NCI-H510A (cell line): ENCODE results near the gene PSTK.

Experiments
- DNase-seq: peaks from one replicate; lab custom pipeline; 2025; lab: John Stamatoyannopoulos, UW

Gene PSTK, protein sequence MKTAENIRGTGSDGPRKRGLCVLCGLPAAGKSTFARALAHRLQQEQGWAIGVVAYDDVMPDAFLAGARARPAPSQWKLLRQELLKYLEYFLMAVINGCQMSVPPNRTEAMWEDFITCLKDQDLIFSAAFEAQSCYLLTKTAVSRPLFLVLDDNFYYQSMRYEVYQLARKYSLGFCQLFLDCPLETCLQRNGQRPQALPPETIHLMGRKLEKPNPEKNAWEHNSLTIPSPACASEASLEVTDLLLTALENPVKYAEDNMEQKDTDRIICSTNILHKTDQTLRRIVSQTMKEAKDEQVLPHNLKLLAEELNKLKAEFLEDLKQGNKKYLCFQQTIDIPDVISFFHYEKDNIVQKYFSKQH

DNA sequence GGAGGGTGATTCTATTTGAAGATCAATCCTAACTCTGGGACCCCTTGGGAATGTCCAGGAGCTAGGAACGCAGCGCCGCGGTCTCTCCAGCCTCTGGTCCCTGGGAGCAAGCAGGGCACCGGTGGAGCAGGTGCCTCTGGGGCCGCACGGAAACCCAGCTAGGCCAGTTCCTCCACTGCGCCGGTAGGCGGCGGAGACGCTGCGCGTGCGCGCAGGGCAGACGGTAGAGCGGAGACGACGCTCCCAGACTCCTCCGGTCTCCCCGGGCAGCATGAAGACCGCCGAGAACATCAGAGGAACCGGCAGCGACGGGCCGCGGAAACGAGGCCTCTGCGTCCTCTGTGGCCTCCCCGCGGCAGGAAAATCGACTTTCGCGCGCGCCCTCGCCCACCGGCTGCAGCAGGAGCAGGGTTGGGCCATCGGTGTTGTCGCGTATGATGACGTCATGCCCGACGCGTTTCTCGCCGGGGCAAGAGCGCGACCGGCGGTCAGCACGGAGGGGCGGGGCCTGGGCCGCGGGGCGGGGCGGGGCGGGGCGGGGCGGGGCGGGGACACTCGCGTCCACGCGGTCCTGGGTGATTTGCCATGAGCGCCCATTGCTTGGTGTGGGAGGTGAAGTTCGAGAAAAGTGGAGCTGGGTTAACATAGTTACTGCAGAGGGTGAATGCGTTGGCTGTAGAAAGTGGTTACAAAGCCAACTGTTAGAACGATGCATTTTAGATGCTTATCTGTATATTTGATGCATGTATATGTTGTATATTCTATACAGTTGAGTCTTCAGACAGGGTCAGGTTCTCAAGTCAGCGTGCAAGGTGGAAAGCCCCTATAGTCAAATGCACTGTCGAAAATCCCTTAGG lies at the start of gene PSTK:
Gene PSTK, plus strand, starts transcription at position 193 of the 857 bp plus-strand sequence. Its CDS starts 79 bp downstream, at position 272.
- peak; percentile 81 for DNase-seq

DNA sequence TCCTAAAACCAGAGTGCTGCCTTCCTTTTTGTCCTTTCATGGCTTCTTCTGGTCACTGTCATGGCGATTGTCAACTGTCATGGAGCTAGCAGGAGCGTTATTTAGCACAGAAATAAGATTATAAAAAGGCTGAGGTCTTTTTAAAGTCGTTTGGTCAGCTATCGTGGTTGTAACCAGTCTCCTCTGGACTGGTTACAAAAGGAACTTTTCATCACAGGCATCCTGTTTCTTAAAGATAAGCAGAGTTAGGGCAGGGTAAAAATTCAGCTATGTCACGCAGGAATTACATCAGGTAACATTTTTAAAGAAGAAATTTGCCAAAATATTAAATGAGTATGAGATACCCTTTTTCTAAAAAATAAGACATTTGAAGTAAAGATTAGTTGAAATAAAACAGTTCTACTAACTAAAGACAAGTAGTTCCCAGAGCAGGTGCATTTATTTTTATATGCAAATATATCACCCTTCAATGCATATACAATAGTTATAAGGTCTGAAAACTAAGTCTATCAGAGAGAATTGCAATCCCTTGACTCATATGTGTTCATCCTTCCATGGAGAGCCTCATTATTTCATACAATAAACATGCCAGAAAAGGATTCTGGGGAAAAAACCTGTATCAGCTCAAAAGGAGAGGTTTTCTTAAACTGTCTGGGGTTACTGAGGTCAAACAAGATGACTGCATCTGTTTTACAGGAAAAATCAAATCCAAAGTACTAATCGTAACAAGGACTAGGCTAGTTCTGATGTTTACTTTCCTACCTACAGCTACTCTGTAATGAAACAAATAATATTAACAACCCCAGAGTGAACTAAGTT lies 48.9 kb upstream of the PSTK start:
- no peak for DNase-seq

DNA sequence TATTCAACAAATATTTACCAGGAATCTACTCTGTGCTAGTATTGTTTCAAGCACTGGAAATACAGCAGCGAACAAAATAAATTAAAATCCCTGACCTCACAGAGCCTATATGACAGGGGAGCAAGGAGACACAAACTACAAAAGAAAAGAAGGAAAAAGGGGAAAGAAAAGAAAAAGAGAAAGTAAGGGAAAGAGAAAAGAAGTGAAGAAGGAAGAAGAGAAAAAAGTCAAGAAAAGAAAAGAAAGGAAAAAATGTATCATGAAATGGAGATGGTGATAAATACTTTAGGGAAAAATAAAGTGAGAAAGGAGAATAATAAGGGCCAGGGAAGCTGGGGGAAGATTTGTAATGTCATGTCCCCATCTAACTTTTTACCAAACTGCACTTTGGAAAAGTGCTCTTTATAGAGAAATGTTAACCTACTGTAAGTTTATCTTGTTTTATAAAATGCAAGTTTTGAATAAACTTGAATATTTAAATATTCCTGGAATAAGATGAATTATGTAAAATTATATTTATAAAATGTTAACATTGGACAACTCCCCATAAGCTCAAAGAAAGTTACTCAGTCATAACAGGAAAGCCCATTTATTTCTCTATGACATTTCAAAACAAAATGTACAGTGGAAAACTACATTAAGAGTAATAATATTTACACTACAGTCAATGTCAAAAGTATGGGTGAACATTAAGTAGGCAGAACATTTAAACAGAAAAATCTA lies 40.9 kb upstream of the PSTK start:
- no peak for DNase-seq

- no peak for DNase-seq
Observed at GRCh38 chr10:122939856-122940543, 40.2 kb upstream of the PSTK start.

DNA sequence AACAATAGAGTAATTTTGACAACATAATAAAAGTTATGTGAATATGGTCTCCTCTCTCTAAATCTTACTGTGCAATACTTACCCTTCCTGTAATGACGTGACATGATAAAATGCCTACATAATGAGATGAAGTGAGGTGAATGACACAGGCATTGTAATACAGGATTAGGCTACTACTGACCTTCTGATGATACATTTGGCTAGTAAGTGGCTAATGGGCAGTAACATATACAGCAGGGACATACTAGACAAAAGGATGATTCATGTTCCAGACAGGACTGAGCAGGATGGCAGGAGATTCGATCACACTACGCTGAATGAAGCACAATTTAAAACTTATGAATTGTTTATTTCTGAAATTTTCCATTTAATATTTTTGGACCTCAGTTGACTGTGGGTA lies 30.9 kb upstream of the PSTK start:
- DNase-seq: no peak

DNA sequence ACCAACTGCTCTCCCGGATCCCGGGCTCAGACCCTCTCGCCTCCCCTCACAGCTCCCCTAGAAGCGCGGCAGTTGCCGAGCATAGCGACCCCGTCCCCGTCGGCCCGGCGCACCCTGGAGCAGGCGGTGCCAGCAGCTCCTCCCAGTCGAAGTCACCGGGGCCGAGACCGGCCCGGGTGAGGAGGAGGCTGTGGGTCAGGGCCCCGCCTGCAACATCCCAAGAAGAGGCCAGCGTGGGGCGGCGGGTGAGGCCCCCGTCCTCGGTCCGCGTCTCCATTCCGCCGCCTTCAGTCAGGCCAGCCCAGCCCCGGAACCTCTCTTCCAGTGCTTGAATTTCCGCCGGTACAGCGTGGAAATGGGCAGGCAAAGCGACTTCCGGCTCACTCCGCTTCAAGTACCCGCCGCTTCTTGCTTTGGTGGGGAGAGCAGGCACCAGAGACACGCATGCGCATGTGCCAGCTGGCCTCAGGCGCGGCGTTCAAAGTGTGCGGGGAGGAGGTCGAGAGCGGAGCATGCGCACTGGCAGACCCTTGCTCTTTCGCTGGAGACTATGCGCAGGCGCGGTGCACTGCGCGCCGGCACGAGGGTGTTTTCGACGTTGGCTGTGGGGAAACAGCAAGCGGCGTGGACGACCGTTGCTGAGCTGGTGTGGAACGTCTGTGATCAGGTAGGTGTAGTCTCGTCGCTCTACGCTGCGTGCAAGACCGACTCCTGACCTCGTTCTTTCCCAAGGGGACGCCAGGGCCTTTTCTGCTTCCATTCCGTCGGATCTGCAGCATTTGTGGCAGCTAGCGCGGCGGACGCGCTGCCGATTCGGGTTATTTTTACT lies 26.1 kb upstream of the PSTK start, which contains the start of gene C10orf88:
Gene C10orf88, minus strand, starts transcription at position 326 of the 829 bp plus-strand sequence. Its CDS starts 49 bp downstream, at position 277.
- peak; percentile 95 for DNase-seq

DNA sequence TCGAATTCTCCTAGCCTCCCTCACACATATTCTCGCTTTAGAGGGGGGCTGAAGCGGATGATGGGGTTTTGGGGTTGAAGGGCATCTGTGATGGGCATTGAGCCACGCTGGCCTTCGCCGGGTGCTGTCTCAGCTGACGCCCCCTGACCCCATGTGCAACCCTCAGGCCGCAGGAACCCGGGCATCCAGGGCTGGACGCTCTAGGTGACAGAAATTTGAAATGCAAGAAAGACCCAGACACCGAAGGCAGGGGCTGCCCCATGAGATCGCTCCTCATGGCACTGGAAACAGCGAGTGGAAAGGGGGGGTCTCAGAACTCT lies 25.5 kb upstream of the PSTK start:
- no peak for DNase-seq

DNA sequence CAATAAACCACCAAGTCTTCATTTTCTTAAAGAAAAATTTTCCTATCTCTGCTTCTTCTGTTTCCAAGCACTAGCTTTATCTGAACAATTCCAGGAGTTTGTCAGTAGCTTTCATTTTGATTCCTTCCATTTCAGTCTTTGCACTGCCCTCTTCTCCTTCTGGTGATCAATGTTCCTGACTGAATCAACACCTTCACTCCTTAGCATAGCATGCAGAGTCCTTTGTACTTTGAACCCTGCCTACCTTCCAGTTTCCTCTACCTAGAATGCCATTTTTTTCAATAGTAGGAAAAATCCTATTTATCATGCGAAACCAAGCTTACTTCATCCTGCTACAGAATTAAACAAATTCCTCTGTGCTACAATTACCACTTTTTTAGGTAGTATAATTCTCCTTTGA lies 24.3 kb upstream of the PSTK start:
- no peak for DNase-seq

DNA sequence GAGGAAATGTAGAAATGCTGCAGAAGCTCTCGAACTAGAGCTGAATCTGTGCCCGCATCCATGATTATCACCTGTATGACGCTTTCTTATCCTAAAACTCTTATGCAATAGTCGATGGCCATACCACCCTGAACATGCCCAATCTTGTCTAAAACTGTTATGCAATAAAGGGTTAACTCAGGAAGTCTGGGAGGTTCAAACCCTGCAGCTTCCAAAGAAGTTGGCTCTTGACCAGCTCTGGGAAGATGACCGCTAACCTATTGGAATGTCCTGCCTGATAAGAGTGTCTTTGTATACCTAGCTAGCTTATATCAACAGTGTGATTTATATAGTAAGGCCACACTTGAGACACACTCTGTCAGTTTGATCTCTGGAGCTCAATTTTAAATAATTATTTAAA lies 22.7 kb upstream of the PSTK start:
- DNase-seq: no peak

DNA sequence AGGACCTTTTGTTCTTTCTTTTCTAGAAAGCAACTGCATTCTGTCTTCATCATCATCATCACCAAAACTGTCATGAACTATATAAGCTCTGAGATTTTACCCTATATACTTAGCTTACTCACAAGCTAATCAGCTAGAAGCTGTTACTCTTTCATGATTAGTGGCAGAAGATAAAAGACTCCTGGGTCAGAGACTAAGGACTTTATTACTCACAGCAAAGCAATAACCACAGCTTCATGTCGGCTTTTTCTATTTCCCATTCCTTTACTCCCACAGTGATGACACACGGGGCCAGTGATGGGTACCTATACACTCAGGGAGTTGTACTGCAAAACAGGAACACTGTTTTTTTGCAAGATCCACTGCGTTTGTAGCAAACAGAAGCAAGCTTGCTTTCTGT lies 17.8 kb upstream of the PSTK start:
- DNase-seq: no peak

GRCh38 chr10:122966879-122967278 lies 13.3 kb upstream of the PSTK start:
- no peak for DNase-seq

DNA sequence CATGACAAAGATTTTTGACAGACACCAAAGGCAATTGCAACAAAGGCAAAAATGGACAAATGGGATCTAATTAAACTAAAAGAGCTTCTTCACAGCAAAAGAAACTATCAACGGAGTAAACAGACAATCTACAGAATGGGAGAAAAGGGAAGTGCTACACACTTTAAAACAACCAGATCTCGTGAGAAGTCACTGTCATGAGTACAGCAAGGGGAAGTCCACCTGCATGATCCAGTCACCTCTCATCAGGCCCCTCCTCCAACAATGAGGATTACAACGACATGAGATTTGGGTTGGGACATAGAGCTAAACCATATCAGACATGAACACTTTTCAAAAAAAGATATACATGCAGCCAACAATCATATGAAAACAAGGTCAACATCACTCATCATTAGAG lies 11.5 kb upstream of the PSTK start:
- no peak for DNase-seq

- DNase-seq: no peak
Observed at GRCh38 chr10:122974023-122974422, 6.2 kb upstream of the PSTK start.

DNA sequence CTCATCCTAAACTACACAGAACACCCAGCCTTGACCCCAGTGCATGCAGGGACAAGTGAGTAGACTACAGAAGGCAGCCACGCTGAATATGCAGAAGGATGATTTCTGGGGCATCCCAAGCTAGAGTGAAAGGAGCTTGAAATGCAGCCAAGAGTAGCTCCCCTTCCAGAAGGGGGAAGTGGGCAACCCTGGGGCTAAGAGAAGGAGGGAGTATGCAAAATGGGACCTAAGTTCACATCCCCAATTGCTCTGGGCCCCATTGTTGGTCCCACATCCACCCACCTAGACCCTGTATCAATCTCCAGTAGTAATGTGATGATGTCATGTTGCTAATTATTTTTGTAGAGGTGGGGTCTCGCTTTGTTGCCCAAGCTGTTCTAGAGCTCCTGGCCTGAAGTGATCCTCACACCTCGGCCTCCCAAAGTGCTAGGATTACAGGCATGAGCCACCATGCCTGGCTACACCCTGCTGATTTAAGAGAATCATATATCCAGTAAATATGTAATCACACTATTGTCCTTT lies 5.6 kb upstream of the PSTK start:
- DNase-seq: no peak

DNA sequence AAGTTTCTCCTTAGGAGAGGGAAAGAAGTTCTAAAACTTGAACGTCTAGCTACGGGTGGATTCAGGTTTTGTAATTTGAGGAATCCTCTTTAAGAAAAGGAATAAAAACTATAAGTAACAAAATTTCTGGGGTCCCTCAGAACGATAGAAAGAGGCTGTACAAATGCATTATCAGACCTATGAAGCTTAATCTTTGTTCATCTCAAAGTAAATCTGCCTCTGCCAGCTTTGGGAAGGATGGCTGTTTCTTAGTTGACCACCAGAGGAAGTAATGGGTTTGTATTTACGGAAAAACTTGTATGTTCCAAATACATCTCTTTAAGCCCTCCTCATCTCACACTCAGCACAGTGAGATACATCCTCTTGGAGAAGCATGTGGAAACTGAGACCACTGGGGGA lies 864 bp downstream of the PSTK start:
- no peak for DNase-seq

DNA sequence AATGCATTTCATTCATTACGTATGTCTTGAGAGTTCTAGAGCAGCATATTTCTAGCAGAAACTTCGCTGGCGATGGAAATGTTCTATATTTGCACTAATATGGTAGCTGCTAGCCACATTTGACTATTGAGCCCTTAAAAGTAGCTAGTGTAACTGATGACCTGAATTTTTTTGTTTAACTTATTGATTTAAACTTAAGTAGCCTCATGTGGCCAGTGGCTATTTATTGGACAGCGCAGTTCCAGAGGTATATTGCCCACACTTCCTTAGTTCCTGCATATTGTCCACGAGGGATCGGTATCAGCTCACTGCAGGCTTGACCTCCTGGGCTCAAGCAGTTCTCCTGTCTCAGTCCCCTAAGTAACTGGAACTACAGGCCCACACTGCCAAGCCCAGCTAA lies 3.7 kb downstream of the PSTK start:
- no peak for DNase-seq

GRCh38 chr10:122984708-122985107 lies 4.5 kb downstream of the PSTK start:
- DNase-seq: no peak

GRCh38 chr10:122986335-122986734 lies 6.1 kb downstream of the PSTK start:
- no peak for DNase-seq

GRCh38 chr10:122988501-122988900 lies 8.3 kb downstream of the PSTK start:
- no peak for DNase-seq

DNA sequence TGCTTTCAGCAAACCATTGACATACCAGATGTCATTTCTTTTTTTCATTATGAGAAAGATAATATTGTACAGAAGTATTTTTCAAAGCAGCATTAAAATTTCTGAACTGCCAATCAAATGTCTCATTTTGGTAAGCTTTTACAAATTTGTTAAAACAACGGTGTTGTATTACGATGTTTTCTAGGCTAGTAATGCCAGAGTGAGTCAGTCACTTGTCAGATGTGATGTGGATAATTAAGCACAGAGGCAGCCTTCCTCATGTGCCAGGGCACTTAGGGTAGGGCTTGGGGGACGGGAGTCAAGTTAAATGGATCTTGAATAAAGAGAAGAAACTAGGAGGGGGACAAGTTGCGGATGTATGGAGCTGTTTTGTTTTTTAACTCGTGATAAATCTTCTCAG lies 10.1 kb downstream of the PSTK start:
- no peak for DNase-seq
